ENCODE measurements around the gene GALNT9.
"Not testable (repeated sequence)": the region's sequence is repeated elsewhere in the genome, so short reads cannot be mapped to it uniquely, and the experiment has no call there.

Gene GALNT9

DNA sequence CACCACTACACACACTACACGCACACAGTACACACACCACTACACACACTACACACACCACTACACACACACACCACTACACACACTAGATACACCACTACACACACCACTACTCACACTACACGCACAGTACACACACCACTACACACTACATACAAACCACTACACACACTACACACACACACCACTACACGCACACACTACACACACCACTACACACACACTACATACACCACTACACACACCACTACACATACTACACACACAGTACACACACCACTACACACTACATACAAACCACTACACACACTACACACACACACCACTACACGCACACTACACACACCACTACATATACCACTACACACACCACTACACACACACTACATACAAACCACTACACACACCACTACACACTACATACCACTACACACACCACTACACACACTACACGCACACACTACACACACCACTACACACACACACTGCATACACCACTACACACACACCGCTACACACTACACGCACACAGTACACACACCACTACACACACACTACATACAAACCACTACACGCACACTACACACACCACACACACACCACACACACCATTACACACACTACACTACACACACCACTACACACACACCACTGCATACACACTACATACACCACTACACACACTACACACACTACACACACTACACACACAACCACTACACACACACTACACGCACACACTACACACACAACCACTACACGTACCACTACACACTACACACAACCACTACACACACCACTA, 173.4 kb downstream of the GALNT9 start:
- no peak for DNase-seq (ENCODE audit: low read depth)

DNA sequence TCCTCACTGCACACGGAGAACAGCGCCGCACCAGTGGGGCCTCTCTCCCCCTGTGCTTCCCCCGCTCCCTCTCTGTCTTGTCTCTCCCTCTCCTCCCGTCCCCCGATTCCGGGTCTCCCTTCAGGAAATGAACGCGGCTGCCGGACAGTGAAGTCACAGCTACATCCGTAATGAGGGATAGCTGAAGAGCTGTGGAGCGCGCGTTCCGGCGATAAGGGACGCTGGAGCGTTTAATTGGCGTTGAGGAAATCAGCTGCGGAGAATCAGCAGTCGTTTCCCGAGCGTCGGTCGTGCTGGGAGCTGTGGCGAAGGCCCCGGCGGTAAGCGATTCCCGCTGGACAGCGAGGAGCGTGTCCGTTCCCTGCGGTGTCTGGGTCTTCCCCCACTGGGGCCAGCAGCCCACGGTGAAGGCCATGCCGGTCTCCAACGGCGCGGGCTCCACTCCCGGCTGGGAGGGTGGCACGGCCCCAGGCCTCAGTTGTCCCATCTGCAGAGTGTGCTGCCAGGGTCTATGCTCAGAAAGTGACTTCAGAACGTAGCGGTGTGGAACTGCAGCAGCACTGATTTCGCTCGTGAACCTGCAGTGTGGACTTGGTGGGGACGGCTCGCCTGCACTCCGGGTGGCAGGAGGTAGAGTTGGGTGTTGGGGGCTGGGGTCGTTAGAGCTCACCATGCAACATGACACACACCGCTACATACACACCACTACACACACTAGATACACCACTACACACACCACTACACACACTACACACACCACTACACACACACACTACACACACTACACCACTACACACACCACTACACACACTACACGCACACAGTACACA, 174.2 kb downstream of the GALNT9 start:
- no peak for DNase-seq (ENCODE audit: low read depth)

DNA sequence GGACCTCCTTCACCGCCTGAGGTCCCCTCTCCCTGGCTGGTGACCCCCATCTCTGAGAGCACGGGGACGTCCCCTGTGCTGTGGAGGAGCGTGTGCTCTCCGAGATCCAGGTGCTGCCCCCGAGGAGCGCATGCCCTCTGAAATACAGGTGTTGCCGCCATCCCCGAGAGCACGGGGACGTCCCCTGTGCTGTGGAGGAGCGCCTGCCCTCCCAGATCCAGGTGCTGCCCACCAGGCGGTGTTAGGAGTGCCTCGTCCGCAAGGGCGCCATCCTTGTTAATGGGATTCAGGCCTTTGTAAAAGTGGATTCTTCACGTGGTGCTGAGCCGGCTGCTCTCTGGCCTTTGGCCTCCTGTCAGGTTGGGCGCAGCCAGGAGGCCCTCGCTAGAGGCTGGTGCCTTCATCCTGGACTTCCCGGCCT, 175.0 kb downstream of the GALNT9 start:
- no peak for DNase-seq (ENCODE audit: low read depth)

DNA sequence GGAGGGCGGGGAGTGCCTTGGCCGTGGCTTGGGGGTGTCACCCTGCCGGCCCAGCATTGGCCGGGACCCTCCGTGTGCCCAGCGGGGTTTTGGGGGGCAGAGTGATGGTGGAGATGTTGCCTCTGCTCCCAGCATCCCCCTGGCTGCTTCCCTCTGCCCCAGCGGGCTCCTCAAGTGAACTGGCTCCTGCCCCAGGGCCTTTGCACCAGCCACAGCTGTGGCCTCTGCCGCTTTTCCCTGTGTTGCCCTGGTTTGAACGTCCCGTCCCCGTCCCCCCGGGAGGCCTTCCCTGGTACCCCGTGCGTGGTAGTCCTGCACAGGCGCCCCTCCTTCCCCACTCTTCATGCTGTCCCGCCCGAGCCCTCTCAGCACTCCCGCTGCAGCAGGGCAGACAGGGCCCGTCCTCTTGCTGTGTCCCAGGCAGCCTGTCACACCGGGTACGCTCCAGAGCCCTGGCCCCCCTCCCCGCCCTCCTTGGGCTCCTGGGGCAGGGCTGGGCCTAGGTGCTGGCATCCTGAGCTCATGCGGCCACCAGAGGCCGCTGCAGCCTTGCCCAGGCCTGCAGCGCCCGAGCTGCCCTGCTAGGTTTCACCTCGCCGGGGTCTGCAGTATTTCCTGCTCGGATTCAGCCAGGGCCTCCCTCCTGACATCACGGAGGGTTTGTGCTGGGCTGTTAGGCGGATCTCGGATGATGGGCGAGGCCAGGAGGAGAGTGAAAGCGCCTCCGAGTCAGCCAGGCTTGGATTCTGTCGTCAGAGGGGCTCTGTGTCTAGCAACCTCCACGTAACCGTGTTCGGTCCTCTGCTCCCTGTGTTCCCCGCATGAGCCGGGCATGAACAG, 175.7 kb downstream of the GALNT9 start:
- DNase-seq (ENCODE audit: low read depth), result peak; percentile 38

DNA sequence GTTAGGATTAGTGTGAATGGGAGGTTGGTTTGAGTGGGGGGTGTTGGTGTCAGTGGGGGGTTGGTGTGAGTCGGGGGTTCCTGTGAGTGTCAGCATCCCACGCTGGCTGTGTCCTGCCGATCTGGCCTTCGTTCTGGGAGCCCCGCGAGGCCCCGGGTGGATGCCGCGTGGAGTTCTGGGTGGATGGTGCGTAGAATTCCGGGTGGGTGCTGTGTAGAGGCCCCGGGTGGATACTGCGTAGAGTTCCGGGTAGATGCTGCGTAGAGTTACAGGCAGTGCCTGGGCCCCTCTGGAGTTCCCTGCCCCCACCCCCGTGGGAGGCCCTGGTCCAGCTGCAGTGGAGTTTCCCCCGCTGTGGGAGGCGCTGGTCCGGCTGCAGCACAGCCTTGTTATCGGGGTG, 176.4 kb downstream of the GALNT9 start:
- no peak for DNase-seq (ENCODE audit: low read depth)

DNA sequence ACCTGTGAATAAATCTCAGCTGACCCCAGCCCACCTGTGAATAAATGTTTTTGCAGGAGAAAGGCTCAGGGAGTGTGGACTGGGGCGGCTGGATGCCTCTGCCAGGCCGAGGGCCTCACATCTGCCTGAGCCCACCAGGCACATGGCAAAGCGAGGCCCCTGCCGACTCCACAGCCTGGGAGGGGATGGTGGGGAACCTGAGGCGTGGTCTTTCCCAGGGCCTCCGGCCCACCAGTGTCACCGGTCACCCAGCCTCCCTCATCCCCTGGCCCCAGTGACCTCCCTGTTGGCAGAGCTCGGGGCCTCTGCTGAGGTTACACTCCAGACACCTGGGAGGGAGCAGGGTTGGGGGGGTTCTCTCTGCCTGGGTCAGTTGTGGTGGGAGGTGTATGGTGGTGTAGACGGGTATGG, 177.0 kb downstream of the GALNT9 start:
- DNase-seq (ENCODE audit: low read depth), result no peak

DNA sequence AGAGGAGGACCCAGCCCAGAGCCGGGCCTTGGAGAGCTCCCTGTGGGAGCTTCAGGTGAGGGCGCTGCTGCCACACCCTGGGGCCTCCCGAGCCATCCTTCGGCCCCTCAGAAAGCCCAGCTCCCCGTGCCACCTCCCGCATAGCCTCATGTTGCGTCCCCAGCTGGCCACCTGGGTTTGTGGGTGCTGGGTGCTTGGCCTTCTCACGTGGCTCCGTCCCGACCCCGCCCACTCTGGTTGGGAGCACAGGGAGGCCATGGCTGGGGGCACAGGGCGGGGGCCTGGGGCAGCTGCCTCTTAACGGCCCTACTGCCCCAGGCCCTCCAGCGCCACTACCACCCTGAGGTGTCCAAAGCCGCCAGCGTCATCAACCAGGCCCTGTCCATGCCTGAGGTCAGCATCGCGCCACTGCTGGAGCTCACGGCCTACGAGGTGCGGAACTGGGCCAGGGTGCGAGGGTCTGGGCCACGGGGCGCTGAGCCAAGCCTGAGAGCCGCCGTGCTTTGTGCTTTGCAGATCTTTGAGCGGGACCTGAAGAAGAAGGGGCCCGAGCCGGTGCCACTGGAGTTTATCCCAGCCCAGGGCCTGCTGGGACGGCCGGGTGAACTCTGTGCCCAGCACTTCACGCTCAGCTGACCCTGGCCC, 177.5 kb downstream of the GALNT9 start:
- no peak for DNase-seq (ENCODE audit: low read depth)

DNA sequence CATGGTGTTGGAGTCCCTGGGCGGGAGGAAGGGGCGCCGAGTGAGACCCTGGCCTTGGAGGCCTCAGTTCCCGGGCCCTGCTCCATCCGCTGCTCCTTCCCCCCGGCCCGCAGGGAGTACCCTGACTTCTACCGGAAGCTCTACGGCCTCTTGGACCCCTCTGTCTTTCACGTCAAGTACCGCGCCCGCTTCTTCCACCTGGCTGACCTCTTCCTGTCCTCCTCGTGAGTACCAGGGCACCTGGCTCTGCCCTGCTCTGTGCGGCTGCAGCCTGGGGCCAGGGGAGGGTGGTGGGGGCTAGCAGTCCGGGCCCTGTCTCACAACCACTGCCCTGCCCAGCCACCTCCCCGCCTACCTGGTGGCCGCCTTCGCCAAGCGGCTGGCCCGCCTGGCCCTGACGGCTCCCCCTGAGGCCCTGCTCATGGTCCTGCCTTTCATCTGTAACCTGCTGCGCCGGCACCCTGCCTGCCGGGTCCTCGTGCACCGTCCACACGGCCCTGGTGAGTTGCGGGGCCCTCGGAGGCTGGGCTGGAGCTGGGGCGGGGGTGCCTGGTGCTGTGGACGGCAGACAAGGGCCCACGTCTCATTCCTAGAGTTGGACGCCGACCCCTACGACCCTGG, 178.1 kb downstream of the GALNT9 start:
- no peak for DNase-seq (ENCODE audit: low read depth)

DNA sequence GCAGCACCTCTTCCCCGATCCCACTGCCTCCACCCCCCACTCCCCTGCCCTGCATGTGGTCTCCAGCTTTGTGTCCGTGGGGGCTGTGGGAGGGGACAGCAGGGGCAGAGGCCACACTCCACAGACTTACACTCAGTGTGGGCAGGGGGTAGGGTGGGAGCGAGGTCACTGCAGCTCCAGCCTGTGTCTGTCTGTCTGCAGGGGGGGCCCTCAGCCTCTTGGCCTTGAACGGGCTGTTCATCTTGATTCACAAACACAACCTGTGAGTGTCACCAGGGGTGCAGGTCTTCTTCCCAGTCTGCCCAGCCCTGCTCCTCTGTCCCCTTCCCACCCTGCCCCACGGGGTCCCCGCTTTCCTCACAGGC, 178.6 kb downstream of the GALNT9 start:
- DNase-seq (ENCODE audit: low read depth), result no peak

DNA sequence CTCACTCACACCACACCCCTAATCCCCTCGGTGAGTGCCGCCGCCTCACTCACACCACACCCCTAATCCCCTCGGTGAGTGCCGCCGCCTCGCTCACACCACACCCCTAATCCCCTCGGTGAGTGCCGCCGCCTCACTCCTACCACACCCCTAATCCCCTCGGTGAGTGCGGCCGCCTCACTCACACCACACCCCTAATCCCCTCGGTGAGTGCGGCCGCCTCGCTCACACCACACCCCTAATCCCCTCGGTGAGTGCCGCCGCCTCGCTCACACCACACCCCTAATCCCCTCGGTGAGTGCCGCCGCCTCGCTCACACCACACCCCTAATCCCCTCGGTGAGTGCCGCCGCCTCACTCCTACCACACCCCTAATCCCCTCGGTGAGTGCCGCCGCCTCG, 179.9 kb downstream of the GALNT9 start:
- not testable (repeated sequence) for DNase-seq (ENCODE audit: low read depth)

DNA sequence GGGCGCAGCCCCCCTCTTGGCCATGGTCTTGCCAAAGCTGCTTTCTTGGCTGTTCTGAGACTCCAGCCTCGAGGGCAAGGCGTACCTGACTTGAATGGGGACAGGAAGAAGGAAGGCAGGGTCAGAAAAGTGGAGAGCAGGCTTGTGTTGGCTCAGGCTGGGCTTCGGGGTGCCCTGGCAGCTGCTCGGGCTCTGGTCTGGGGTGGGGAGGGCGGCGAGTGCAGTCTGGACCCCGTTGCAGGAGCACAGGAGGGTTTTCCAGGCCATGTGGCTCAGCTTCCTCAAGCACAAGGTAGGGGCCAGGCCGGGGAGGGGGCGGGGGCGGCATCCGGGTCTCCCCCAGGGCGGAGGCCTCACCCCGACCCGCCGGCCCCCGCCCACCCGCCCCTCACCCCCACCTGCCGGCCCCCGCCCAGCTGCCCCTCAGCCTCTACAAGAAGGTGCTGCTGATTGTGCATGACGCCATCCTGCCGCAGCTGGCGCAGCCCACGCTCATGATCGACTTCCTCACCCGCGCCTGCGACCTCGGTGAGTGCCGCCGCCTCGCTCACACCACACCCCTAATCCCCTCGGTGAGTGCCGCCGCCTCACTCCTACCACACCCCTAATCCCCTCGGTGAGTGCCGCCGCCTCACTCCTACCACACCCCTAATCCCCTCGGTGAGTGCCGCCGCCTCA, 180.9 kb downstream of the GALNT9 start:
- no peak for DNase-seq (ENCODE audit: low read depth)

DNA sequence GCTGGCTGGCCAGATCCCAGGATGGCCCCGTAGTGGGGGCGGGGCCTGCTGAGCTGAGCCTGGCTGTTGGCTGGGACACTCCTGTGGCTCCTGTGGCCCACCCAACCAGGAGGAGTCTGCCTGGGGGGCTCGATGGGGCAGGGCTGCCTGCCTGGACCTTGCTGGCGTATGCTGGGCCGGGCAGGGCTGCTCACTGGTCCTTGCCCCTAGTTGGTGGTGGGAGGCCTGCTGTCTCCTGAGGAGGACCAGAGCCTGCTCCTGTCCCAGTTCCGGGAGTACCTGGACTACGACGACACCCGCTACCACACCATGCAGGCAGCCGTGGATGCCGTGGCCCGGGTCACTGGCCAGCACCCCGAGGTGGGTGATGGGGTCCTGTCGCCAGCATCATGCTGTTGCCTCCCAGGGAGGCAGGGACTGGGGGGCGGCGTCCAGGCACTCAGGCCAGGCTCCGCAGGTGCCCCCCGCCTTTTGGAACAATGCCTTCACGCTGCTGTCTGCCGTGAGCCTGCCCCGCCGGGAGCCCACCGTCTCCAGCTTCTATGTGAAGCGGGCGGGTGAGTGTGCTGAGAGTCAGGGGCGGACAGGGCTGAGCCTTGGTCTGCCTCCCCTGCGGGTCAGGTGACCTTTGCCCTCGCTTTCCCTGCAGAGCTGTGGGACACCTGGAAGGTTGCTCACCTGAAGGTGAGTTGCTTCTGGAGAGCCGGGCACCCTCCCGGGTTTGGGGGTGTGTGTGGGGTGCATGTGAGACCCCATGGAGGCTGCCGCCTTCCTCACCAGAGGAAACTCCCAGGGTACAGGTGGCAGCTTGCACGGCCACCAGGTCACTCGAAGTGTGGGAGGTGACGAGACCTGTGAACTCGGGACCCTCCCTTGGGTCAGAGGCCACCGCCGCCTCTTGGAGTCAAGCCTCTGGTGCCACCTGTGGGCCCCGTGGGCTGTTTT, 181.7 kb downstream of the GALNT9 start:
- no peak for DNase-seq (ENCODE audit: low read depth)

DNA sequence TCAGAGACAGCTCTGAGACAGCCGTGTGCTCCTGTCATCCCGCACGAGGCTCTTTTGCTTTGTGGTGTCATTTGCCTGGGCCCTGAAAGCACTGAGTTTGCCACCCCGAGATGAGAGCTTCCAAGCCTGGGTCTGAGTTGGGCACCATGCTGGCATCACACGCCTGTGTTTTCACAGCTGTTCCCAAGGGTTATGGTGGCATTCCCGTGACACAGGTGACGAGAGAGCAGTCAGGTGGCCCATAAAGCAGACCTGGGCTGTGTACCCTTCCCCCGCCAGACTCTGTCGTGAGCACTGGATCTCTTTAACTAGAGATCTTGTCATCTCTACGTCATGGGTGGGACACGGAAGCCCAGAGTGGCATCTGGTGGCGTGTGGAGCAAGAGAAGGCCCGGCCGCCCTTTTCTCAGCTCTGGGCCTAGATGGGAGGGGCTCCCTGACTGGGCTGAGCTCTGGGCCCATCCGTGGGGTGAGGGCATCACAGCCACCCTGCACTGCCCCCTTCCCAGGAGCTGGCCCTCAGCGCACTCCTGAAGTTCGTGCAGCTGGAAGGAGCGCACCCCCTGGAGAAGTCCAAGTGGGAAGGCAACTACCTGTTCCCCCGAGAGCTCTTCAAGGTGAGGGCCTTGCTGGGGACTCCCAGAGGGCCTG, 182.5 kb downstream of the GALNT9 start:
- DNase-seq (ENCODE audit: low read depth), result no peak
